ENCODE data around the gene CLCF1. TPM values are rescaled to one million over a fixed set of nuclear protein-coding genes. Genes with fewer than 3 reads are reported as not detected.
"Not testable (repeated sequence)": the region's sequence is repeated elsewhere in the genome, so short reads cannot be mapped to it uniquely, and the experiment has no call there.

Gene CLCF1
- total RNA-seq, 1 donor from 2014 or later: 22.7 TPM

GRCh38 chr11:67322049-67322448 is 51.3 kb downstream of the CLCF1 start:
- no peak for DNase-seq (ENCODE audit: low read depth)

GRCh38 chr11:67321313-67321871 is 52.0 kb downstream of the CLCF1 start:
- no peak for DNase-seq (ENCODE audit: low read depth)

- no peak for DNase-seq (ENCODE audit: low read depth)
Observed at GRCh38 chr11:67320691-67321090, 52.7 kb downstream of the CLCF1 start.

- no peak for DNase-seq (ENCODE audit: low read depth)
Observed at GRCh38 chr11:67320011-67320410, 53.4 kb downstream of the CLCF1 start.

GRCh38 chr11:67318876-67319275 is 54.5 kb downstream of the CLCF1 start:
- not testable (repeated sequence) for DNase-seq (ENCODE audit: low read depth)

- no peak for DNase-seq (ENCODE audit: low read depth)
Observed at GRCh38 chr11:67317888-67318555, 55.4 kb downstream of the CLCF1 start.

- peak; percentile 89 for DNase-seq (ENCODE audit: low read depth)
Observed at GRCh38 chr11:67317205-67317887, 56.1 kb downstream of the CLCF1 start.

- no peak for DNase-seq (ENCODE audit: low read depth)
Observed at GRCh38 chr11:67316882-67317204, 56.6 kb downstream of the CLCF1 start.

GRCh38 chr11:67315325-67315909 is 58.0 kb downstream of the CLCF1 start:
- DNase-seq (ENCODE audit: low read depth): no peak

- no peak for DNase-seq (ENCODE audit: low read depth)
Observed at GRCh38 chr11:67314218-67314617, 59.2 kb downstream of the CLCF1 start.

Other genes starting within 250 kb of the CLCF1 start
- 32.3 and 71.8 TPM in 2 replicates for gene GRK2, start 107.1 kb downstream of the CLCF1 start, total RNA-seq
- gene ANKRD13D, start 84.3 kb downstream of the CLCF1 start, total RNA-seq: 29.0 and 38.9 TPM in 2 replicates
- gene SSH3, start 70.1 kb downstream of the CLCF1 start, total RNA-seq: 44.1 and 70.2 TPM in 2 replicates
- 43.9 and 61.6 TPM in 2 replicates for gene POLD4, start 20.1 kb downstream of the CLCF1 start, total RNA-seq
- 5.9 and 8.9 TPM in 2 replicates for gene RAD9A, start 18.4 kb upstream of the CLCF1 start, total RNA-seq
- gene PPP1CA, start 28.3 kb upstream of the CLCF1 start, total RNA-seq: 171 and 306 TPM in 2 replicates
- gene TBC1D10C, start 30.5 kb upstream of the CLCF1 start, total RNA-seq: not detected in 2 replicates
- gene CARNS1, start 42.1 kb upstream of the CLCF1 start, total RNA-seq: 0.20 TPM in 1 of 2 replicates, not detected in the other
- gene RPS6KB2, start 54.9 kb upstream of the CLCF1 start, total RNA-seq: 25.5 and 51.7 TPM in 2 replicates
- gene PTPRCAP, start 64.1 kb upstream of the CLCF1 start, total RNA-seq: 0.17 and 0.85 TPM in 2 replicates
- gene CORO1B, start 69.9 kb upstream of the CLCF1 start, total RNA-seq: 115 and 197 TPM in 2 replicates
- not detected in 2 replicates for gene GPR152, start 79.1 kb upstream of the CLCF1 start, total RNA-seq
- not detected in 2 replicates for gene CABP4, start 81.8 kb upstream of the CLCF1 start, total RNA-seq
- 32.5 and 65.7 TPM in 2 replicates for gene TMEM134, start 95.7 kb upstream of the CLCF1 start, total RNA-seq
- 53.2 and 56.8 TPM in 2 replicates for gene AIP, start 109.4 kb upstream of the CLCF1 start, total RNA-seq
- 46.9 and 151 TPM in 2 replicates for gene PITPNM1, start 131.8 kb upstream of the CLCF1 start, total RNA-seq
- gene CDK2AP2, start 134.6 kb upstream of the CLCF1 start, total RNA-seq: 34.4 and 90.4 TPM in 2 replicates
- gene CABP2, start 149.8 kb upstream of the CLCF1 start, total RNA-seq: not detected in 2 replicates
- gene GSTP1, start 210.2 kb upstream of the CLCF1 start, total RNA-seq: 1,794 and 3,608 TPM in 2 replicates
- gene NDUFV1, start 233.3 kb upstream of the CLCF1 start, total RNA-seq: 184 and 192 TPM in 2 replicates